ENCODE measurements around the gene VPS25. TPM values are rescaled to one million over a fixed set of nuclear protein-coding genes. Genes with fewer than 3 reads are reported as not detected.

Gene VPS25

DNA sequence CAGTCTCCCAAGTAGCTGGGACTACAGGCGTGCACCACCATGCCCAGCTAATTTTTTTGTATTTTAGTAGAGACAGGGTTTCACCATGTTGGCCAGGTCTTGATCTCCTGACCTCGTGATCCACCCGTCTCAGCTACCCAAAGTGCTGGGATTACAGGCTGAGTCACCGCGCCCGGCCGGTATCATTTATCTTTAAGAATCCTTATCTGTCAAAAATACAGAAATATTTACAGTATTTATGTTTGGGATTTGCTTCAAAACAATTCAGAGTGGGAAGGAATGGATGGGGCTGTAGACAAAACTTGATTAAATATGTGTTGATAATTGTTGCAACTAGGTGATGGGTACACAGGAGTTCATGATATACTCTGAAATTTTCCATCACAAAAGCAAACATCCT is 47.9 kb downstream of the VPS25 start:
- Histone ChIP-seq H3K14ac (ENCODE audit: low read length in 2 of 2) (no peak overlapping the region), H2AFZ (ENCODE audit: low read depth, low read length) (no peak overlapping the region), H2BK120ac (ENCODE audit: low read depth, low read length) (no peak overlapping the region), H3K4me2 (ENCODE audit: low read length, poor library complexity, severe bottlenecking) (no peak overlapping the region), H2BK15ac (ENCODE audit: low read depth, poor library complexity, severe bottlenecking) (no peak overlapping the region), H3K9me3 (ENCODE audit: control insufficient read depth, low read length) (no peaks in the 10 kb centered on the region), H3K23ac (ENCODE audit: low read length in 2 of 2) (no peak overlapping the region), H4K8ac (ENCODE audit: low read length) (no peak overlapping the region), H4K91ac (ENCODE audit: low read length) (no peak overlapping the region), H3K18ac (ENCODE audit: low read depth in 1 of 2, low read length in 2 of 2) (no peak overlapping the region), H3K4ac (ENCODE audit: low read depth in 1 of 2, low read length in 2 of 2) (no peak overlapping the region), H3K27me3 (ENCODE audit: control insufficient read depth in 1 of 2, insufficient read depth in 1 of 2, low read length in 2 of 2) (no peaks in the 10 kb centered on the region), H3K79me1 (replicated peaks; ENCODE audit: low read length, poor library complexity, severe bottlenecking) (peaks cover 26% of the 10 kb centered on the region), H2BK12ac (ENCODE audit: low read length in 2 of 2) (no peak overlapping the region), H3K4me3 (ENCODE audit: insufficient read depth in 1 of 2, low read depth in 1 of 2, low read length in 2 of 2) (no peak overlapping the region), H3K4me1 (ENCODE audit: control insufficient read depth, insufficient read depth, low read depth, low read length) (peaks cover 12% of the 10 kb centered on the region), H3K36me3 (ENCODE audit: control insufficient read depth in 1 of 2, insufficient read depth in 2 of 2, low read depth in 1 of 2, low read length in 2 of 2) (peaks cover 32 to 65% of the 10 kb centered on the region in 2 experiments), H3K27ac (ENCODE audit: low read length, poor library complexity, severe bottlenecking) (no peak overlapping the region), H3K9ac (ENCODE audit: low read length) (peak overlapping the region; percentile 28), H2BK5ac (ENCODE audit: low read depth, low read length, poor library complexity, severe bottlenecking) (no peak overlapping the region), H2AK5ac (ENCODE audit: low read length, severe bottlenecking) (no peak overlapping the region)
- DNase-seq, result no peak
- 100% methylated on average over 1 of the region's 7 CpGs for WGBS

DNA sequence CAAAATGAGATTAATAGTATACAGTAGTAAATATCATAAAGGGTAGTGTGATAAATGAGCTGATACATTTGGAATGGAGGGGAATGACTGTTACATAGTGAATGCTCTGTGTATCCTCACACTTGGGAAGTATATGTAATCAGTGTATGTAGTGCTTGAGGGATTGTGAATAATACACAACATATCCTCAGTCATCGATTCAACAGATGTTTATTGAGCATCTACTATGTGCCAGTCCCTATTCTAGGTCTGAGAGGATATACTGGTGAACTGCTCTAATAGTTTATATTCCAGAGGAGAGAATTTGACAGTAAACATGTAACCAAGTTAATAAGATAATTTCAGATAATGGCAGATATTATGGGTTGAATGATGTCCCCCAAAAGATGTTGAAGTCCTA is 54.2 kb downstream of the VPS25 start:
- Histone ChIP-seq H3K79me1 (replicated peaks; ENCODE audit: low read length, poor library complexity, severe bottlenecking) (peaks cover 2% of the 10 kb centered on the region), H2BK120ac (ENCODE audit: low read depth, low read length) (no peak overlapping the region), H3K4me2 (ENCODE audit: low read length, poor library complexity, severe bottlenecking) (no peak overlapping the region), H2AK5ac (ENCODE audit: low read length, severe bottlenecking) (no peak overlapping the region), H3K9ac (ENCODE audit: low read length) (no peak overlapping the region), H3K4me1 (ENCODE audit: control insufficient read depth, insufficient read depth, low read depth, low read length) (peaks cover 11% of the 10 kb centered on the region), H2BK5ac (ENCODE audit: low read depth, low read length, poor library complexity, severe bottlenecking) (no peak overlapping the region), H3K27ac (ENCODE audit: low read length, poor library complexity, severe bottlenecking) (no peak overlapping the region), H4K8ac (ENCODE audit: low read length) (no peak overlapping the region), H3K23ac (ENCODE audit: low read length in 2 of 2) (no peak overlapping the region), H3K27me3 (ENCODE audit: control insufficient read depth in 1 of 2, insufficient read depth in 1 of 2, low read length in 2 of 2) (peaks cover 0 to 13% of the 10 kb centered on the region in 2 experiments), H3K36me3 (ENCODE audit: control insufficient read depth in 1 of 2, insufficient read depth in 2 of 2, low read depth in 1 of 2, low read length in 2 of 2) (peaks cover 0 to 3% of the 10 kb centered on the region in 2 experiments), H3K4ac (ENCODE audit: low read depth in 1 of 2, low read length in 2 of 2) (no peak overlapping the region), H4K91ac (ENCODE audit: low read length) (no peak overlapping the region), H3K18ac (ENCODE audit: low read depth in 1 of 2, low read length in 2 of 2) (no peak overlapping the region), H3K9me3 (ENCODE audit: control insufficient read depth, low read length) (no peaks in the 10 kb centered on the region), H2AFZ (ENCODE audit: low read depth, low read length) (no peak overlapping the region), H2BK15ac (ENCODE audit: low read depth, poor library complexity, severe bottlenecking) (no peak overlapping the region), H2BK12ac (ENCODE audit: low read length in 2 of 2) (no peak overlapping the region), H3K14ac (ENCODE audit: low read length in 2 of 2) (no peak overlapping the region), H3K4me3 (ENCODE audit: insufficient read depth in 1 of 2, low read depth in 1 of 2, low read length in 2 of 2) (no peak overlapping the region)
- no peak for DNase-seq
- WGBS, result no CpG with 5 or more reads among the region's 1 CpG

Small RNA genes within 50 kb of the gene (small RNA-seq; reads per million reads assigned to genes)
- not detected for gene HMGN2P15 (ENCODE audit: low read depth)
- not detected for gene MIR6781 (ENCODE audit: low read depth)

Data from mesenchymal stem cell (in vitro differentiated cells and primary cell).